ENCODE data around the gene HBQ1. TPM values are rescaled to one million over a fixed set of nuclear protein-coding genes. Genes with fewer than 3 reads are reported as not detected.
"Not testable (repeated sequence)": the region's sequence is repeated elsewhere in the genome, so short reads cannot be mapped to it uniquely, and the experiment has no call there.

Gene HBQ1
- total RNA-seq, 1 experiment from 2014 or later, result not detected

DNA sequence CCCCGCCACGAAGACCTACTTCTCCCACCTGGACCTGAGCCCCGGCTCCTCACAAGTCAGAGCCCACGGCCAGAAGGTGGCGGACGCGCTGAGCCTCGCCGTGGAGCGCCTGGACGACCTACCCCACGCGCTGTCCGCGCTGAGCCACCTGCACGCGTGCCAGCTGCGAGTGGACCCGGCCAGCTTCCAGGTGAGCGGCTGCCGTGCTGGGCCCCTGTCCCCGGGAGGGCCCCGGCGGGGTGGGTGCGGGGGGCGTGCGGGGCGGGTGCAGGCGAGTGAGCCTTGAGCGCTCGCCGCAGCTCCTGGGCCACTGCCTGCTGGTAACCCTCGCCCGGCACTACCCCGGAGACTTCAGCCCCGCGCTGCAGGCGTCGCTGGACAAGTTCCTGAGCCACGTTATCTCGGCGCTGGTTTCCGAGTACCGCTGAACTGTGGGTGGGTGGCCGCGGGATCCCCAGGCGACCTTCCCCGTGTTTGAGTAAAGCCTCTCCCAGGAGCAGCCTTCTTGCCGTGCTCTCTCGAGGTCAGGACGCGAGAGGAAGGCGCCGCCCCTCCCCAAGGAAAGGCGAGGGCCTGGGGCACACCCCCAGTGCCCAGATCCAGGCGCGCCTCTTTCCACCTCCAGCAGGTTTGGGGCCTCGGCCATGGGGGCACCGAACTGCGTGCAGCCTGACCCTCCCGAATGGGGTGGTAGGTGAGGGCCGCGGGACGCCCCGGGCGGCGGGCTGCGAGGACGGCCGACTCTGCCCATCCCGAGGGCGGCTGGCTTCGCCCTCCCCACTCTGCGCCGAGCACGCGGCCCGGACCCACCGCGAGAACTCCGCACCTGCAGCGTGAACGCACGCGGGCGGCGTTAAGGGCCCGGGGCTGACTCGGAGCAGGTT is 664 bp downstream of the HBQ1 start:
- Histone ChIP-seq H3K27me3 (peaks cover 41% of the 10 kb centered on the region), H3K36me3 (peaks cover 14% of the 10 kb centered on the region), H3K4me3 (peak overlapping the region; percentile 4; the same call in 1 of the 2 replicates), H3K9me3 (no peaks in the 10 kb centered on the region)
- peak; percentile 74 for DNase-seq

DNA sequence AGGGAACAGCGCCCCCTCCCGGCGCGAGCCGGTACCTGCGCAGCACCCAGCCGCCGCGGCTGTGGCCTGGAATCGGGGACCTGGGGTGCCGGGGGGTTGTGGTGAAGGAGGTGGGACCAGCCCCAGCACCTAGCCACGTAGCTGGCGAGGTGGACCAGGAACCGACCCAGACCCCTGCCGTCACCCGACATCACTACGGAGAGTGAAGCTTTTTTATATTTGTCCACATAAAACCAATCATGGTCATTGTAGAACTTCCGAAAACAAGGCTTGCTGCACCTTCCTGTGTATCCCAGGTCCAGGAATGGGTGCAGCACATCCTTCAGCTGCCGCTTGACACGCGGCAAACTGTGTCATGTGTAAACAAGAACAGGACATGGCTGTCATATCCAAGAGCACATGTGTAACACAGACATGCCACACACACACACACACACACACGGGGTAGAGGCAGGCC is 1.3 kb downstream of the HBQ1 start:
- no peak for DNase-seq
- Histone ChIP-seq H3K4me3 (no peak overlapping the region), H3K9me3 (no peaks in the 10 kb centered on the region), H3K36me3 (peaks cover 14% of the 10 kb centered on the region), H3K27me3 (peaks cover 41% of the 10 kb centered on the region)

DNA sequence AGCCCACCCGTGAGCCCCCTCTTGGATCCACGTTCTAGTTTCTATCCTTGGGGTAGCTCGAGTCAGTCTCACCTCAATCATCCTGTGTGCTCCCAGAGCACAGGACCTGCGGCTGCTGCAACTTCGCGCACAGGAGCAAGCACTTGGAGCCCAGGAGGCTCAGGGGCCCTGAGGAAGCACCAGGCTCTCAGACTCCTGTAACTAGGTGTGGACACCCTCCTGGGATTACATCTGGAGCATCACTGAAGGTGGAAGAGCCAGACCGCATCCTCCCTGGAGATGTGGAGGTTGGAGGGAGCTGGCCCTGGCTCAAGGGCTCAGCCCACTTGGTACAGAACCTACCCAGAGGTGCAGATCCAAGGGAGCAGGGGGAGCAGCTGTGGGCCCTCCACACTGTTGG is 2.7 kb downstream of the HBQ1 start:
- DNase-seq, result no peak
- H3K27me3 ChIP-seq, result peaks cover 31% of the 10 kb centered on the region

DNA sequence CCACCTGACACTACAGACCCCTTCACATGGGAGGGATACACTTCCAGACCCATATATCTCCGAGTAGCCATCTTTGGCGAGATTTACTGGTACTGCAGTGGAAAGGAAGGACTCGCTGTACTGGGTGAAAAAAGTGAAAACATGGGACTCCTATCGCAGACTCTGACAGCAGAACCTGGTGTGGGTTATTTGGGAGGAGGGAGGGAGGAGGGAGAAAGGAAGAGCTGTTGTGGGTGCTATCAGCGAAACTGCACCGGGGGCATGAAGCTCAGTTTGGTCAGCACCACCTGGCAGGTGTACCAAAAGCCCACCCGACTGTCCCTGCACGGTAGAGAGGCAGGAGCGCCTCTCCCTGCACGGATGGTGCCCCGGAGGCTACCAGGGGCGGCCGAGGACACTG is 5.0 kb downstream of the HBQ1 start:
- no peak for DNase-seq
- Histone ChIP-seq H3K27me3 (peaks cover 9% of the 10 kb centered on the region), H3K9me3 (no peaks in the 10 kb centered on the region), H3K36me3 (peaks cover 42% of the 10 kb centered on the region), H3K4me3 (no peak overlapping the region)

More for the DNA sequence above, 2.7 kb downstream of the HBQ1 start:
- no peaks in the 10 kb centered on the region for H3K9me3 ChIP-seq
- H3K36me3 ChIP-seq, result peaks cover 22% of the 10 kb centered on the region
- no peak overlapping the region for H3K4me3 ChIP-seq

DNA sequence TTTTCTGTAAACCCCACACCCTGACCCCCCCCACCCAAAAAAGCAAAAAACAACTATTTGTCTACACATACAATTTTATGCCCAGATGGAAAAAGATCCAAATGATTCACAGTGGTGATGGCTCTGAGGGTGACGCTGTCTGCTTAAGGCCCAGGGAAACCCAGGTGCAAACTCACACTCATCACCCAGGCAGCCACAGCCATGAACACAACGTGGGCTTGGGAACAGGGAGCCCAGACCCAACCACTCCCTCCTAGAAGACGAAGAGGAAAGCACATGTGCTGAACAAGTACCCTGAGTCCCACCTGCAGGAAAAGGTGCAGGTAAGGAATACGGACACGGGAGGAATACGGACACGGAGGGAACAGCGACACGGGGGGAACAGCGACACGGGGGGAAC is 5.4 kb downstream of the HBQ1 start:
- H3K4me3 ChIP-seq, result no peak overlapping the region
- no peak for DNase-seq
- no peaks in the 10 kb centered on the region for H3K9me3 ChIP-seq
- H3K36me3 ChIP-seq, result peaks cover 46% of the 10 kb centered on the region
- peaks cover 5% of the 10 kb centered on the region for H3K27me3 ChIP-seq

DNA sequence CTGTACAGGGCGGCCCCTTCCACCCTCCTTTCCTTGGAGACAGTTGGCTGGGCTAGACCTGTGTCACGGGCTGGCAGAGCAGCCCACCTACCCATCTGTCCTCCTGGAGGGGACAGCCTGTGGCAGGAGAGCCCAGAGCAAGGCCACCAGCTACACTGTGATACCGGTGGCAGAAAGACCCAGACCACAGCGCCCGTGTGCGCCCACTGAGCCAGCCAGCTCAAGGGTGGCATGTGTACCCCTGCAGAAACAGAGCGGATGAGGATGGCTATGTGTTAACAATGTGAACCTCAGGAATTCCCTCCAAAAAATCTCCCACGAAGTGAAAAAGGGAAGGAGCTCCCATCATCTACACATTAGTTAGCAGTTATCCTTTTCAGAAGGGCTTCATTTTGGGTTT is 7.1 kb downstream of the HBQ1 start:
- H3K9me3 ChIP-seq, result no peaks in the 10 kb centered on the region
- DNase-seq, result no peak

DNA sequence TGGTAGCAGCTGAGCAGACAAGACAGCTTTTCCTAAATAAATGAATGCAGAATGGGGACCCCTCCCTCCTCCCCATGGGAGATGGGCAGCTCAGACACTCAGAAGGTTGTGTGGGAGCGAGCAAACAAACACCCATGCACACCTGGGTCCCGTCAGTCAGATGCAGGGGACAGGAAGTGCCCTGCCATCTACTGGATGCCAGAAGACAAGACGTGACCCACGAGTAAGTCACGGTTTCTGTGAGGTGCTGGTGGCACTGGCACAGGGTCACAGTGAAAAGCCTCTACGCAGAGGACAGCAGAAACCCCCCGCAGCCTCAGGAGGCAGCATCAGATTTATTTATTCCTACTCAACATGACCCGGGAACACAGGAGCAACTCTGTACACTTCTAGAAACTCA is 8.4 kb downstream of the HBQ1 start:
- no peaks in the 10 kb centered on the region for H3K9me3 ChIP-seq
- H3K4me3 ChIP-seq, result no peak overlapping the region
- no peaks in the 10 kb centered on the region for H3K27me3 ChIP-seq
- peaks cover 66% of the 10 kb centered on the region for H3K36me3 ChIP-seq
- no peak for DNase-seq

More for the DNA sequence above, 7.1 kb downstream of the HBQ1 start:
- Histone ChIP-seq H3K4me3 (no peak overlapping the region), H3K27me3 (no peaks in the 10 kb centered on the region), H3K36me3 (peaks cover 55% of the 10 kb centered on the region)

DNA sequence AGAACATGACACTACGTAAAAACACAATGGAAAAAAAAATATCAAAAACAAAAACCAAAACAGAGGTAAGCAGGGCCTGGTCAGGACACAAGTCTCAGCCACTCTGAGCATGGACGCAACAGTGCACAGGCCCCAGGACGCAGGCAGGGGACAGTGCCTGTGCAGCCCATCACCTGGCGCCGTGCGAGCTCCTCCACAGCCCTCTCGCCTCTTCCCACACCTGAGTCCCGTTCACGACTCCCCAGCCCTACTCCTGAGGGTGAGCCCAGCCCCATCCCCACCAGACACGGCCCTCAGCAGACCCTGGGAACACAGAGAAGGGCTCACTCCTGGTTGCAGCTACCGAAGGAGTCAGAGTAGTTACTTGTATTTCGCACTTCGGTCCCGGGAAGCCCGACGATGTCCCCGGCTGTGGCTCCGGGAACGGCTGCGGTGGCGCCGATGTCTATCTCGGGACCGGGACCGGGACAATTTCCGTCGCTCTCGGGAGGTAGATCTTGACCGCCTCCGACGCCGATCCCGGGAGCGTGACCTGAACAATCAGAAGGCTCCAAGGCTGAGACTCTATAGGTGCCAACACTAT is 9.4 kb downstream of the HBQ1 start:
- Histone ChIP-seq H3K36me3 (peaks cover 68% of the 10 kb centered on the region), H3K9me3 (no peaks in the 10 kb centered on the region), H3K27me3 (no peaks in the 10 kb centered on the region), H3K4me3 (no peak overlapping the region)
- DNase-seq, result no peak

DNA sequence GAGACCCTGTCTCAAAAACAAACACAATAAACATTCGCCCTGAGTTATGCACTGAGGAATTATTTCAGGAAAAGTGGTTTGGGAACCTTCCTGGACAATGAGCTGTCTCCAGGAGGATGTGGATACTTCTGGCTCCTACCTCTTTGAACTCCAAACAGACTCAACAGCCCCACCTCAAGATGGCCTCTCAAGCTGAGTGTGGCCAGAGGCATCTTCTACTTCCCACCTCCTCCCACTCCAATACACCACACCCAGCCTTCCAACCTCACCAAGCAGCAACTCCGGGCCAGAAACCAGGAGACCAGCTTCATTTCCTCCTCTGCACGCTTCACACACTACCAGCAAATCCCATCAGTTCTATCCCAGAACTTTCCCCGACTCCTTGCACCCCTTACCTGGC is 11.6 kb downstream of the HBQ1 start:
- Histone ChIP-seq H3K36me3 (peaks cover 85% of the 10 kb centered on the region), H3K27me3 (no peaks in the 10 kb centered on the region), H3K4me3 (no peak overlapping the region), H3K9me3 (no peaks in the 10 kb centered on the region)
- no peak for DNase-seq

DNA sequence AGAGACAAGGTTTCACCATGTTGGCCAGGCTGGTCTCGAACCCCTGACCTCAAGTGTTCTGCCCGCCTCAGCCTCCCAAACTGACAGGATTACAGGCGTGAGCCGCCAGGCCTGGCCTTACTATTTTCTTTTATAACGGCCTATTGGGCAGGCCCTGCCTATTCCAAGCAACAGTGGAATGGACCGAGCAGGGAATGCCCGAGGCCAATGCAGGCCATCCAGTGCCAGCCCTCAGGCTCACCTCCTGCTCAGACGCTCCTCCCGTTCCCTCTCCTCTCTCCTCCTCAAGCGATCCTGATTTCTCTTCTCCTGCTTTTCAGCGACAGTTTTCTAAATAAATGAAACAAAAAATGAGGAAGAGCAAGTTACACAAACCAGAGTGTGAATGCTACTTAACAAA is 12.4 kb downstream of the HBQ1 start:
- H3K4me3 ChIP-seq, result no peak overlapping the region
- peaks cover 88% of the 10 kb centered on the region for H3K36me3 ChIP-seq
- H3K9me3 ChIP-seq, result no peaks in the 10 kb centered on the region
- no peaks in the 10 kb centered on the region for H3K27me3 ChIP-seq
- DNase-seq, result no peak

DNA sequence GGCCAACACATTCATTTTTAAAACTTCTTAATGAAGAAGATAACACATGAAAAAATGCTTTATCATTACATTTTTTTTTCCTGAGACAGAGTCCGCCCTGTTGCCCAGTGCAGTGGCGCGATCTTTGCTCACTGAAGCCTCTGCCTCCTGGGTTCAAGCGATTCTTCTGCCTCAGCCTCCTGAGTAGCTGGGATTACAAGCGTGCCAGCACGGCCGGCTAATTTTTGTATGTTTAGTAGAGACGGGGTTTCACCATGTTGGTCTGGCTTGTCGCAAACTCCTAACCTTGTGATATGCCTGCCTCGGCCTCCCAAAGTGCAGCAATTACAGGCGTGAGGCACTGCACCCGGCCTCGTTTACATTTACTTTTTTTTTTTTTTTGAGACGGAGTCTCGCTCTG is 13.2 kb downstream of the HBQ1 start:
- Histone ChIP-seq H3K27me3 (no peaks in the 10 kb centered on the region), H3K36me3 (peaks cover 89% of the 10 kb centered on the region), H3K4me3 (no peak overlapping the region), H3K9me3 (no peaks in the 10 kb centered on the region)
- no peak for DNase-seq

DNA sequence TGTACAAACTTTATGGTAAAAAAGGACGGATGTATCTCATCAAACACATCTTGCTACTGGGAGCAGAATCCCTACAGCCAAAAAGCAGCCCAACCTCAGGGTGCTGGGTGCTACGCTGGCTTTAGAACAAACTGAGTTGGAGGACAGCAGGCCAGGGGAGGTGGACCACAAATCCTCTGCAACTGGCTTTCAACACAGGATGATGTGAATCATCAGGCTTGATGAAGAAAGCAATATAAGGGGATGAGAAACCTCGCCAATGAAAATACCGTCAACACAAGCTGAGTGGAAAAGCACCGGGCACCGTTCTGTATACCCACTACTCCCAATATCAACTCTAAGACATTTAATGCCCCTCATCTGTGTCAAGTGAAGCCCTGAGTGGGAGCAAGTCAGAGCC is 14.3 kb downstream of the HBQ1 start:
- Histone ChIP-seq H3K27me3 (no peaks in the 10 kb centered on the region), H3K9me3 (no peaks in the 10 kb centered on the region), H3K4me3 (no peak overlapping the region), H3K36me3 (peaks cover 89% of the 10 kb centered on the region)
- DNase-seq, result no peak

DNA sequence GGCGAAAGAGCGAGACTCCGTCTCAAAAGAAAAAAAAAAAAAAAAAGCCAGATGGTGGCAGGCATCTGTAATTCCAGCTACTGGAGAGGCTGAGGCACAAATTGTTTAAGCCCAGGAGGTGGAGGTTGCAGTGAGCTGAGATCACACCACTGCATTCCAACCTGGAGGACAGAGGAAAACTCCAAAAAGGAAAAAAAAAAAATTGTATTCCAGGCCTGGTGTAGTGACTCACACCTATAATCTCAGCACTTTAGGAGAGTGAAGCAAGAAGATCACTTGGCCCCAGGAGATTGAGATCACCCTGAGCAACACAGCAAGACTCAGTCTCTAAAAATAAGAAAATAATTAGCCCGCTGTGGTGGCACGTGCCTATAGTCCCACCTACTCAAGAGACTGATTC is 20.1 kb downstream of the HBQ1 start:
- H3K27me3 ChIP-seq, result no peaks in the 10 kb centered on the region
- H3K9me3 ChIP-seq, result no peaks in the 10 kb centered on the region
- peak; percentile 30 for DNase-seq
- no peak overlapping the region for H3K4me3 ChIP-seq
- H3K36me3 ChIP-seq, result peaks cover 80% of the 10 kb centered on the region

DNA sequence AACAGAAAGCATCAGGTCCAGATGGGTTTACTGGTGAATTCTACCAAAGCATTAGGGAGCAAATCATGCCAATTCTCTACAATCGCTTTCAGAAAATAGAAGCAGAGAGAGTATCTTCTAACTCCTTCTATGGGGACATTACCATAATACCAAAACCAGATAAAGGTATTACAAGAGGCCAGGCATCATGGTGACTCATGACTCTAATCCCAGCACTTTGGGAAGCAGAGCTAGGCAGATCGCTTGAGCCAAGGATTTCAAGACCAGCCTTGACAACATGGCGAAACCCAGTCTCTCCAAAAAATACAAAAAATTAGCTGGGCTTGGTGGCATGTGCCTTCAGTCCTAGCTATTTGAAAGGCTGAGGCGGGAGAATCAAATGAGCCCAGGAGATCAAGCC is 23.0 kb downstream of the HBQ1 start:
- no peaks in the 10 kb centered on the region for H3K9me3 ChIP-seq
- DNase-seq, result peak; percentile 23
- H3K27me3 ChIP-seq, result no peaks in the 10 kb centered on the region
- H3K4me3 ChIP-seq, result no peak overlapping the region
- peaks cover 82% of the 10 kb centered on the region for H3K36me3 ChIP-seq

DNA sequence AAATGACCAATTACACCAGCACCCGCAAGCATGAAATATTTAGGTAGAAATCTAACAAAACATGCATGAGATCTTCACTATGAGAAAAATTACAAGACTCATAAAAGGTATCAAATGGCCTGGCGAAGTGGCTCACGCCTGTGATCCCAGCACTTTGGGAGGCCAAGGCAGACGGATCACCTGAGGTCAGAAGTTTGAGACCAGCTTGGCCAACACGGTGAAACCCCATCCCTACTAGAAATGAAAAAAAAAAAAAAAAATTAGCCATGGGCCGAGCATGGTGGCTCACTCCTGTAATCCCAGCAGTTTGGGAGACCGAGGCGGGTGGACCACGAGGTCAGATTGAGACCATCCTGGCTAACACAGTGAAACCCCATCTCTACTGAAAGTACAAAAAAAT is 23.8 kb downstream of the HBQ1 start:
- not testable (repeated sequence) for DNase-seq, H3K9me3 ChIP-seq, H3K27me3 ChIP-seq, H3K4me3 ChIP-seq
- peaks cover 81% of the 10 kb centered on the region for H3K36me3 ChIP-seq

DNA sequence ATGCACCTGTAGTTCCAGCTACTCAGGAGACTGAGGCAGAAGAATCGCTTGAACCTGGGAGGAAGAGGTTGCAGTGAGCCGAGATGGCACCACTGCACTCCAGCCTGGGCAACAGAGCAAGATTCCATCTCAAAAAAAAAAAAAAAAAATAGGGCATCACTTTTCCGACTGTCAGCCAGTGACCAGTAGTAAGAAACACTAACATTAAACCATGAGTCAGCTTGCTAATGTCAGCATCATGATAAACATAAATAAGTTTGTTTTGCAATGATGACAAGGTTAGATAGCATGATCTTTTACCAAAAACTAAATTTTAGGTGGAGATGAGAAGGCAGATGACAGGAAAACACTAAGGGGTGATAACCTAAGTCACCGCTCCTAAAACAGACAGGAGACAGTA is 29.1 kb downstream of the HBQ1 start:
- DNase-seq, H3K27me3 ChIP-seq, H3K4me3 ChIP-seq, H3K9me3 ChIP-seq: not testable (repeated sequence)
- H3K36me3 ChIP-seq, result peaks cover 83% of the 10 kb centered on the region

DNA sequence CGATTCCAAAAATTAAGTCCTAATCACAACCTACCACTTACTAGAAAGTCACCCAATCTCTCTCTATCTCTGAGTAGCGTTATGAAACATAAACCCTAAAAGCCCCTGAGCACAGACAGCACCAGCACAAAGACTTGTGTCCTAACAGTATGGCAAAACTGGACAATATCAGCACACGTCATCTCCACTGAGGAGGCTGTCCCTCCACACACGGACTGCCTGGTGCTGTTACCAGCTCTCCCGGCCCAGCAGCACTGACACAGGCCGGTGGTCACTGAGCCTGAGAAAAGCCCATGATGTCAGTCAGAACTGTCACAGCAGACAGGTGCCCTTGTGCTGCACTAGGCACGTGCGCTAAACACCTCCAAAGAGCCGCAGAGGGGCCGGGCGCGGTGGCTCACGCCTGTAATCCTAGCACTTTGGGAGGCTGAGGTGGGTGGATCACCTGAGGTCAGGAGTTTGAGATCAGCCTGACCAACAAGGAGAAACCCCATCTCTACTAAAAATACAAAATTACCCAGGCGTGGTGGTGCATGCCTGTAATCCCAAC is 31.4 kb downstream of the HBQ1 start:
- not testable (repeated sequence) for H3K4me3 ChIP-seq, H3K9me3 ChIP-seq, DNase-seq, H3K27me3 ChIP-seq
- peaks cover 77% of the 10 kb centered on the region for H3K36me3 ChIP-seq

DNA sequence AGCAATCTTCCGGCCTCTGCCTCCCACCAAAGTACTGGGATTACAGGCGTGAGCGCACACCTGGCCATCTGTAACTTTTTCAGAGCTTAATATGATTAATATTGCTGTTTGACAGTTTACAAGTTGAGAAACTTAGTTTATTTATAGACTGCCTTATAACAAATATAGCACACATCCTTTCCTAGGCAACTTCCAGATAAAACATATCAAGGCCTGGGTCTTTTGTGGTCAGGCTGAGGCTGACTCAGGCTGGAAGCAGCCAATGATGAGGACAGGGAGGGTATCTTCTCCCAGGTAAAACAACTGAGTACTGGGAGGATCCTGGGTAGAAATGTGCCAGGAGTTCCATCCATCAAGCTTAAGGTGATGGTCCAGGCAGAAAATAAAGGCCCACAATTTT is 32.7 kb downstream of the HBQ1 start:
- Histone ChIP-seq H3K27me3 (no peaks in the 10 kb centered on the region), H3K36me3 (peaks cover 77% of the 10 kb centered on the region)
- DNase-seq, result no peak

More for the DNA sequence above, 32.7 kb downstream of the HBQ1 start:
- H3K9me3 ChIP-seq, result no peaks in the 10 kb centered on the region
- H3K4me3 ChIP-seq, result no peak overlapping the region

Data from MG63 (cell line).